HG03196 (cell line): ENCODE data around the gene CARD6.
"Not testable (repeated sequence)": the region's sequence is repeated elsewhere in the genome, so short reads cannot be mapped to it uniquely, and the experiment has no call there.

Experiments used
- ATAC-seq: cut with Tn5 transposase; IDR thresholded peaks from one replicate; pipeline ENCODE4 v1.9.1; 2021; ENCODE audit not compliant: unreplicated experiment

Gene CARD6, protein sequence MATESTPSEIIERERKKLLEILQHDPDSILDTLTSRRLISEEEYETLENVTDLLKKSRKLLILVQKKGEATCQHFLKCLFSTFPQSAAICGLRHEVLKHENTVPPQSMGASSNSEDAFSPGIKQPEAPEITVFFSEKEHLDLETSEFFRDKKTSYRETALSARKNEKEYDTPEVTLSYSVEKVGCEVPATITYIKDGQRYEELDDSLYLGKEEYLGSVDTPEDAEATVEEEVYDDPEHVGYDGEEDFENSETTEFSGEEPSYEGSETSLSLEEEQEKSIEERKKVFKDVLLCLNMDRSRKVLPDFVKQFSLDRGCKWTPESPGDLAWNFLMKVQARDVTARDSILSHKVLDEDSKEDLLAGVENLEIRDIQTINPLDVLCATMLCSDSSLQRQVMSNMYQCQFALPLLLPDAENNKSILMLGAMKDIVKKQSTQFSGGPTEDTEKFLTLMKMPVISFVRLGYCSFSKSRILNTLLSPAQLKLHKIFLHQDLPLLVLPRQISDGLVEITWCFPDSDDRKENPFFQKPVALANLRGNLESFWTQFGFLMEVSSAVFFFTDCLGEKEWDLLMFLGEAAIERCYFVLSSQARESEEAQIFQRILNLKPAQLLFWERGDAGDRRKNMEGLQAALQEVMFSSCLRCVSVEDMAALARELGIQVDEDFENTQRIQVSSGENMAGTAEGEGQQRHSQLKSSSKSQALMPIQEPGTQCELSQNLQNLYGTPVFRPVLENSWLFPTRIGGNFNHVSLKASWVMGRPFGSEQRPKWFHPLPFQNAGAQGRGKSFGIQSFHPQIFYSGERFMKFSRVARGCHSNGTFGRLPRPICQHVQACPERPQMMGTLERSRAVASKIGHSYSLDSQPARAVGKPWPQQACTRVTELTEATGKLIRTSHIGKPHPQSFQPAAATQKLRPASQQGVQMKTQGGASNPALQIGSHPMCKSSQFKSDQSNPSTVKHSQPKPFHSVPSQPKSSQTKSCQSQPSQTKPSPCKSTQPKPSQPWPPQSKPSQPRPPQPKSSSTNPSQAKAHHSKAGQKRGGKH

DNA sequence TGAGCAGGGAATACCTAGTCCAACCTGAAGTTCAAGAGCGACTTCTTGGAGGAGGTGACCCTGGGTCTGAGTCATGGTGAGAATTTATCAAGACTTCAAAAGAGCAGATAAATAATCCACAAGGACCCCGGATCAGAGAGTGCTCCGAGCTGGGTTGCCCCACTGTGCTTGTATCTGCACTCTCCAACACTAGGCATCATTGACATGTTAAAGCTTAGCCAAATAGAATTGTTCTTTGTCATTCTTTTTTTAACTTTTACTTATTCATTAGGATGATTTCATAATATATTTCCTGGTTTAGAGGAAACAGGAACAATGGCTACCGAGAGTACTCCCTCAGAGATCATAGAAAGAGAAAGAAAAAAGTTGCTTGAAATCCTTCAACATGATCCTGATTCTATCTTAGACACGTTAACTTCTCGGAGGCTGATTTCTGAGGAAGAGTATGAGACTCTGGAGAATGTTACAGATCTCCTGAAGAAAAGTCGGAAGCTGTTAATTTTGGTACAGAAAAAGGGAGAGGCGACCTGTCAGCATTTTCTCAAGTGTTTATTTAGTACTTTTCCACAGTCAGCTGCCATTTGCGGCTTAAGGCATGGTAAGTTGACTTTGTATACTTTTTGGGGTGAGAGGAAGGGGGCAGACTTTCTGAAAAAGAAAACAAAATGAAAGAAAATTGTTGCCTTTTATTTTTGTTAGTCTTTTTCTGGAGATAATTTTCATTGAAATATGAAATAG is at the start of gene CARD6:
CARD6 (plus strand) TSS at position 300 of the 738 bp plus-strand sequence; CDS start at position 316, 16 bp downstream.
- ATAC-seq, result no peak

DNA sequence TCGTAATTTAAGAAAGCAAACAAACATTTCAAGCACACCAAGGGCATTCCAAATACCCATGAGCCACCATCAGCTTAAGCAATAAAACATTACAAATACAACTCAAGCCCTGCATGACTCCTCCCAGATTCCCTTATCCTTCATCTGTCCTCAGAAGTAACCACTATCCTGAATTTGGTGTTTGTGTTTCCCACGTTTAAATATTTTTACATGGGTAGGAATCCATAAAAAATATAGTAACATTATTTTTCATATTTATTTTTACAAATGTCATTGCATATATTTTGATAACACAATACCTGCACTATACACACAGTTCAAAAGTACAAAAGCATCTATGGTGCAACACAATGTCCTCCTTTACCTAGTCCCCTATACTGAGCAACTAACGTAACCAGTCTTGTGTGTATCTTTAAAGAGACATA is 49.4 kb upstream of the CARD6 start:
- ATAC-seq, result no peak

DNA sequence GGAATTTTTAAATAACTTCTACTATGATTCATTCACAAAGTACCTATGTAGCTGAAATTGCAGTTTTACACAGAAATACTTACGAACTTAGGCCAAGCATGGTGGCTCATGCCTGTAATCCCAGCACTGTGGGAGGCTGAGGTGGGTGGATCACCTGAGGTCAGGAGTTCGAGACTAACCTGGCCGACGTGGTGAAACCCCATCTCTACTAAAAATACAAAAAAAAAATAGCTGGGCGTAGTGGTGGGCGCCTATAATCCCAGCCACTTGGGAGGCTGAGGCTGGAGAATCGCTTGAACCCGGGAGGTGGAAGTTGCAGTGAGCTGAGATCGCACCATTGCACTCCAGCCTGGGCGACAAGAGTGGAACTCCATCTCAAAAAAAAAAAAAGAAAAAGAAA is 48.5 kb upstream of the CARD6 start:
- ATAC-seq, result not testable (repeated sequence)

DNA sequence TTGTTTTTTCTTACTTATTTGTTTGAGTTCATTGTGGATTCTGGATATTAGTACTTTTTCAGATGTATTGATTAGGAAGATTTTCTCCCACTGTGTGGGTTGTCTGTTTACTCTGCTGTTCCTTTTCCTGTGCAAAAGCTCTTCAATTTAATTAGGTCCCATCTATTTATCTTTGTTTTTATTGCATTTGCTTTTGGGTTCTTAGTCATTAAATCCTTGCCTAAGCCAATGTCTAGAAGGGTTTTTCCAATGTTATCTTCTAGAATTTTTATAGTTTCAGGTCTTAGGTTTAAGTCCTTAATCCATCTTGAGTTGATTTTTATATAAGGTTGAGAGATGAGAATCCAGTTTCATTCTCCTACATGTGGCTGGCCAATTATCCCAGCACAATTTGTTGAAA is 46.8 kb upstream of the CARD6 start:
- not testable (repeated sequence) for ATAC-seq

DNA sequence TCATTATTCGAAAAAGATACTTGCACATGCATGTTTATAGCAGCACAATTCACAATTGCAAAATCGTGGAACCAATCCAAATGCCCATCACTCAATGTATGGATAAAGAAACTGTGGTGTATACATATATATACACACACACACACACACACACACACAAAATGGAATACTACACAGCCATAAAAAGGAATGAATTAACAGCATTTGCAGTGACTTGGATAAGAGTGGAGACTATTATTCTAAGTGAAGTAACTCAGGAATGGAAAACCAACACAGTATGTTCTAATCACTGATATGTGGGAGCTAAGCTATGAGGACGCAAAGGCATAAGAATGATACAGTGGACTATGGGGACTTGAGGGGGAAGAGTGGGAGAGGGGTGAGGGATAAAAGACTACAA is 46.3 kb upstream of the CARD6 start:
- ATAC-seq, result not testable (repeated sequence)

DNA sequence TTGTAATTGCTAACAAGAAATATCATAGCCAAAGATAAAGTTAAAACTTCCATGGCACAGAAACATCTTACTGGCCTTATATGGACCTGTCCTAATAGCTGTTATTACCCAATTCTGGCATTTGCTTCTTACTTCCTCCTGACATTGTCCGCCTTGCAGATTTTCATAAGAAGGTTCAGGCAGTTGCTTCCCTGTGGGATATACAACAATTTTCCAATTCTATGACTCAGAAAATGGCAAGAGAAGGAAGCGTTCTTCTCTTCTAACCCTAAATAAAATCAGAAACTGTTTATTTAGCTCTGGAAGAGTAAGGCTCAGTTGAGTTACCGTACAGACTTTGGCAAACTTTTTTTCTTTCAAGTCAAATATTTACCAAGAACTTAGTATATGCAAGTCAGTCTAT is 44.7 kb upstream of the CARD6 start:
- no peak for ATAC-seq

DNA sequence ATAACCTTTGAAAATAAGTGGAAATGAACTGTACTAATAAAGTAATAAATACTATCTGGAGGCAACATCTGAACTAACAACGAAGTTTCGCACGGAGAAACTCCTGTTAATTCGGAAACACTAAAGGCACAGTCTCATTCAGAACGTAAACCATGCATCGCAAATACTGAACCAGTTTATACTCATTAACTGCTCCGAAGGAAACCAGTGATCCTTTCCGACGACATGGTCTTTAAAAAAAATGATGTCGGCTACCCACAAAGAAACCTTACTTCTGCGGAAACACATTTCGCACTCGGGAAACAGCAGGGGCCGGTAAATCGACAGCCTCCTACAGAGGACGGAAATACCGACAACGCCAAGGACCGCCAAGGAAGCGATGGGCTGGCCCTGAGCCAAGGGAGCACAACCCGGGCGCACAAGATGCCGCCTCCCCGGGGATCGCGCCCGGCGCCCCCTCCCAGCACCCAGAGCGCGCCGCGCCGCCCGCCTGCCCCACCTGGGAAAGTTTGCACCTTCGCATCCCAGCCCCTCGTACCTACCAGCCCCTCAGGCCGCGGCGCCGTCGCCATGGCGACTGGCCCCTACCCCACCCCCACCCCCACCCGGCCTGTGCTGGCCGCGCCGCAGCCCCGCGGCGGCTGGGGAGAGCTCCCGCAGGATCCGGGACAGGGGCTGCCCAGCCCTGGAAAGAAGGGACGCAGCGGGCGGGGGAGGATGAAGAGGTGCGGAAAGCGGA is 43.7 kb upstream of the CARD6 start:
- ATAC-seq, result peak; percentile 43

DNA sequence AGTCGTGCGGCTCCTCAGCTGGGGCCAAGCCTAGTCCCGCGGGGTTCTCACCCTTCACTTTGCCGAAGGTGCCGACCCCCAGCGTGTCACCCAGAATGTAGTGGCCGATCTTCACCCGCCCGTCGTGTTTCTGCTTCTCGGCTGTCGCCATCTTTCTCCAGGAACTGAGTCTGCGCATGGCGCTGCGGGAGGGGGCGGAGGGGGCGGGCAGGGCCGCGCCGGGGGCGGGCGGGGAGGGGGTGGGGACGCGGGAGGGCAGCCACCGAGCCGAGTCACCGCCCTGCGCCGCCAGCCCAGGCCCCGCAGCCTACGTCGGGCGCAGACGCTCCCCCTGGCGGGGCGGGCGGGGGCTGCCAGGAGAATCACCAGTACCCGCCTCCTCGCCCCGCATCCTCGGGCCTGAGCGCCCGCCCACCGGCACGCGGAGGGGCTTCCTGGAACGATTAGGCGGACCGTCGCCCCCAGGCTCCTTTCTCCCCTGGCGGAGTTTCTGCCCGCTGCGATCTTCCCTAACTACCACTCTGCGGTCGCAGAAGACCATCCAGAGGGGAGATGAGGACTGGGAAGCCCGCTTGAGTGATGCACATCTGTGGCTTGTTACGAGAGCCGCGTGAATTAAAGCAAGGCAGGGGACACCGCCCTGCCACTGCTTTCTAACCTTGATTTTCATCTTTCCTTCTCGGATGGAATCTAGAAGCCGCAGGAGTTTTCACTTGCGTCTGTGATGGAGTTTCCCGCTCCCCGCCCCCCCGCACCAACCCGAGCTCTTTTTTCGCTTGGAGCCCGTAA is 43.0 kb upstream of the CARD6 start, which contains the start of gene PRKAA1:
PRKAA1 (minus strand) TSS at position 363 of the 789 bp plus-strand sequence; CDS start at position 178, 185 bp downstream.
- peak; percentile 97 for ATAC-seq

DNA sequence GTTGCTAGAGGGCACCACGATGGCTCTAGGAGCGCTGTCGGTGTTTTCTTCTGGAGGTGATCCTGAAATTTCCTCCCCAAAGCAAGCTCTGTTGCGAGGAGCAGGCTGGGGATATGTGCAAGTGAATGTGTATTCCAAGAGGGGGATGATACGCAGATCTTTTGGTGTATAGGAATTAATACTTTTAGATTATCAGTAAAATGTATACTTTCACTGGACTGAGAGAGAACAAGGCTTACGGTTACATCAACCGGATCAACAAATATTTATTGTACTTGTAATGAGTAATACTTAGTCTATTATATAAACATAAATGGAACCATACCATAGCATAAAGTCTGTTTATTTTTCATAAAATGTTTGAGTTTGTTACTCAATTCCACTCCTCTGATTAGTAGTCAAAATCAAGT is 42.4 kb upstream of the CARD6 start:
- ATAC-seq, result no peak

DNA sequence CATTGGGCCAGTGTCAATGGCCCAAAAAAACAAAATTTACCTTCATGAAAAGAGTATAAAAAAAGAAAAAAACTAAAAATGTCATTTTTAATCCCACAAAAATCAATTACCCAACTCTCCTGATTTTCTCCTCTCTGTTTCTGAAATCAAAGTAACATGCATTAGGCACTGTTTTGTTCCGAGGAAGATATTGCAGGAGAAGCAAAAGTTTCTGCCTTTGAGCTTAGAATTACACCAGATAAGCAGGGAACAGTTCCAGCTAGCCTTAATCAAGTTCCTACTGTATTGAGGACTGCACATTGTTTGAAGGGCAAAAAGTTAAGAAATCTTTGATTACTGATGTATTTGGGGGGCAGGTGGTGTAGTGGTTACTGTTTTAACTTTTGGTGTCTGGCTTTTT is 41.9 kb upstream of the CARD6 start:
- ATAC-seq, result no peak

DNA sequence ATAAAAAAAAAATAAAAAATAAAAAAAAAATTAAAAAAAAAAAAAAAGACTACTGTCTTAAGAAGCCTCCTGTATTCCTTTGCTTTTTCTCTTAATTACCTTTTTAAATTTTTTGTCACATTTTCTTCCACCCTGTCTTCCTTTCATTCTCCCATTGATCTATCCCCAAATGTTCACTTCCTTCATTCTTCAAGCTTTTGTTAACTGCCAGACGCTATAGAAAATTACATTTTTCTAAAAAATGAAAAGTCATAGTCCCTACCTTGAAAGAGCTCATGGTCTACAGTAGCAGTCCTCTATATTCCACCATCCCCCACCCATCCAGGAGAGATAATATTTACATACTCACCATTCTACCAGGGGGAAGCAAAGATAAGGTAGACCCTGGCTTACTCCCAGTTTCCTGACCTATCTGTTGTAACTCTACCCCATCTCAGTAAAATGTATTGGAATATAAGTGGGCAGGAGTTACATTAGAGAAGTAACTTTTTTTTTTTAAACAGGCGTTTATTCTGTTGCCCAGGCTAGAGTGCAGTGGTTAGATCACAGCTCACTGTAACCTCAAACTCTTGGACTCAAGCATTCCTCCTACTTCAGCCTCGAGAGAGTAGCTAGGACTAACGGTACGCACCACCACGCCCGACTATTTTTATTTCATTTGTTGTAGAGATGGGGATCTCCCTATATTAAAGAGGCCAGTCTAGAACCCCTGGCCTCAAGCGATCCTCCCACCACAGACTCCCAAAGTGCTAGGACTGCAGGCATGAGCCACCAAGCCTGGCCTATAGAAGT is 39.2 kb upstream of the CARD6 start:
- no peak for ATAC-seq

DNA sequence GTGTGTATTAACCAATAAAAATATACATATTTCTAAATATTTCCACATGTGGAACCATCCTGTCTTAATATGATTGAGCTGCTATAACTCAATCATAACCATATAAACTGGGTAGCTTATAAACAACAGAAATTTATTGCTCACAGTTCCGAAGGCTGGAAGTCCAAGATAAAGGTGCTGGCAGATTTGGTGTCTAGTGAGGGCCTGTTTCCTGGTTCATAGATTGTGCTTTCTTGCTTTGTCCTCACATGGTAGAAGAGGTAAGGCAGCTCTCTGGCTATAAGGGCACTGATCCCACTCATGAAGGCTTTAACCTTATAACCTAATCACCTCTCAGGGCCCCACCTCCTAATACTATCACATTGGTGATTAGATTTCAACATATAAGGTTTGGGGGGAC is 29.0 kb upstream of the CARD6 start:
- no peak for ATAC-seq

DNA sequence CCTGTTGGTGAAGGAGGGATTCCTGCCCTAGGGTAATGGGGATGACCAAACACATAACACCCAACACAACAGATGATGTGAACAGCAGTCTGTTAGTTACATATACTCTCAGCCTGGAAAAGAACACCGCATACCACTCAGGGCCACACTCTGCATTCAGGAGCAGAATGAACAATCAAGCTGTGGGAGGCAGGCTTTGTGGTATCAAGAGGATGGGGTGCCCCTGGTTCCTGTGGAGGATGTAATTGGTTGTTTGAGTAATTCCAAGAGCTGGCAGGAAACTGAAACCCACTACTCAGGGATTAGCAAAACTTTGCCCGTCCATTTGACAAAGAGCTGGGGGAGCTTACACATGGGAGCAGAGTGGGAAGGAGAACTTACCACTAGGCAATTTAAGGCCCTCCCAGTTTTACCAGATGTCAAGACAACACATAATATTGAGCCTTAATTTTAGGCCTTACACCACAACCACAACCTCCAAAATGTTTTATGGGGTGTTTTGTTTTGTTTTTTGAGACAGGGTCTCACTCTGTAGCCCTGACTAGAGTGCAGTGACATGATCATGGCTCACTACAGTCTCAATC is 27.4 kb upstream of the CARD6 start:
- no peak for ATAC-seq

DNA sequence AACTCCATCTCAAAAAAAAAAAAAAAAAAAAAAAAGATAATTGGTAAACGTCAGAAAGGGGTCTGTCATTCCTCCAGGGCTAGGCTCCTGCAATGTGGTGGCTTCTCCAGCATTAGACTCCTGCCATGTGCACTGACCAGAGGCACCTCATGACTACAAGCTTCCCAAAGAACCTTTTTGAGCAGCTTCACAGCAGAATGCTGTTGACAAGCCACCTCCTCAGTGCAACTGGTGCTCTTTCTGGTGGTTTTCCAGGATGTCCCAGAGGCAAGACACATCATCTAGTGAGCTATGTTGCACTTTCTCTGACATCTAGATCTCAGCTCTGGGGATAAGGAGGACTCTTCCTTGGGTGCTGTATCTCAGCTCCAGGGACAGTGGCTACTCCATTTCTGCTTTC is 17.7 kb upstream of the CARD6 start:
- ATAC-seq, result no peak

DNA sequence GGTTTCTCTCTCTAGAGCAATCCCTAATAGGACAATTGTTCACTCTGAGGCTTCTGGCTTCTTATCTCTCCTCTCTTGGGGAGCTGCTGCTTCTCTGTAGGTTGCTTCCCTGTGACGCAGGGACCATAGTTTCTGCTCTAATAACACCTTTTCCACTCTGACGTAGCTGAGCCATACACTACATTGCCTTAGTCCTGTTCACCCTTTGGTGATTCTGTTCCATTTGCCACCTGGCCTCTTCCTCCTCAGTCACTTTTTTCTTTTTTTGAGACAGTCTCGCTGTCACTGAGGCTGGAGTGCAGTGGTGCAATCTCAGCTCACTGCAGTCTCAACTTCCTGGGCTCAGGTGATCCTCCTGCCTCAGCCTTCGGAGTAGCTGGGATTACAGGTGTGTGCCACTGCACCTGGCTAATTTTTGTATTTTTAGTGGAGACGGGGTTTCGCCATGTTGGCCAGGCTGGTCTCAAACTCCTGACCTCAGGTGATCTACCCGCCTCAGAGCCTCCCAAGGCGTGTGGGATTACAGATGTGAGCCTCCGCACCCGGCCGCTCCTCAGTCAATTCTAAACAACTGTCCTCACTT is 15.6 kb upstream of the CARD6 start:
- not testable (repeated sequence) for ATAC-seq

DNA sequence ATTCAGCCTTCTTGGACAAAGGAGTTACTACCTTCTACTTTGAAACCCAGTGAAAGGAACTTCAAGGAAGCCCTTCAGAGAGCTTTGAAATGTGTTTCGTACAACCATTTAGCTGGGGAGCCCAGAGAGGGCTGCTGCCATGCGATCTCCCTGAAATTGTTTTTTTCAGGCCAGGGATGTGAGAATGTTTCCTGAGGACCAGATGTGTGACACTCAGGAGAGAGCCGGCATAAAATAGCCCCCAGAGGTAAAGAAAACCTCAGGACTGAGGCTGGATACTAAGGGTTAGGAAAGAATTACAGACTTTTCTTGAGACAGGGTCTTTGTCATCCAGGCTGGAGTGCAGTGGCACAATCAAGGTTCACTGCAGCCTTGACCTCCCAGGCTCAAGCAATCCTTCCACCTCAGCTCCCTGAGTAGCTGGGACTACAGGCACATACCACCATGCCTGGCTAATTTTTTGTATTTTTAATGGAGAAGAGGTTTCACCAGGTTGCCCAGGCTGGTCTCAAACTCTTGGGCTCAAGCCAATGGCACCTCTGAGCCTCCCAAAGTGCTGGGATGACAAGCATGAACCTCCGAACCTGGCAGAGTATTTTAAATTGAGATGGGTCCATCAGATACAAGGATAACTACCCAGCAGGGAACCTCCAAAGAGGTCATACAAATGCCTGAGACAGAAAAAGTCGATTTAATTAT is 14.5 kb upstream of the CARD6 start:
- ATAC-seq, result no peak
